ENCODE results near the gene FAM210A.

The FAM210A gene

GRCh38 chr18:13621886-13622619 is 104.3 kb downstream of the FAM210A start:
- H3K27me3 ChIP-seq (ENCODE audit: control insufficient read depth in 1 of 2, insufficient read depth in 2 of 2, low read length in 2 of 2), result no peaks in the 10 kb centered on the region
- no peaks in the 10 kb centered on the region for H3K4me1 ChIP-seq (ENCODE audit: control insufficient read depth, insufficient read depth, low read length)
- no peak overlapping the region for H3K4me3 ChIP-seq (ENCODE audit: low read length in 2 of 2)
- no peaks in the 10 kb centered on the region for H3K9me3 ChIP-seq (ENCODE audit: control insufficient read depth in 2 of 2, low read length in 2 of 2)
- peaks cover 5 to 8% of the 10 kb centered on the region in 2 donors for H3K36me3 ChIP-seq (ENCODE audit: control insufficient read depth in 2 of 2, insufficient read depth in 2 of 2, low read length in 2 of 2)
- H3K27ac ChIP-seq (ENCODE audit: low read length), result no peak overlapping the region
- no peak overlapping the region for H3K9ac ChIP-seq (ENCODE audit: low read length in 2 of 2)

DNA sequence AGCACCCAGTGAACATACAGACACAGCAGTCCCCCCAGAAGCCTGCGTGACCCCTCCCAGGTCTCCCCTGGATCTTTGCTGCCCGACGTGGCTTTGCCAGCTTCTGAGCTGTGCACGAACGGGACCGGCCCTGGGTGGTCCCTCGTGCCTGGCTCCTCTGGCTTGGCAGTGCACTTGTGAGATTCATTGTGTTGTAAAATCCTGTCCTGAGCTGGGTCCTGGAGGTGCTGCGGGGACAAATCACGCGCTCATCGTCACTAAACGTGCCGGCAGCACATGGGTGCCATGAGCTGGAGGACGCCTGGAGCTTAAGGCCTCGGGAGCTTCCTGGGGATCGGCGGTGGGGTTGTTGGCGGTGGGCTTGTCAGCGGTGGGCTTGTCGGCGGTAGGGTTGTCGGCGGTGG is 104.9 kb downstream of the FAM210A start:
- Histone ChIP-seq H3K4me1 (ENCODE audit: control insufficient read depth, insufficient read depth, low read length) (no peaks in the 10 kb centered on the region), H3K4me3 (ENCODE audit: low read length in 2 of 2) (no peak overlapping the region), H3K27me3 (ENCODE audit: control insufficient read depth in 1 of 2, insufficient read depth in 2 of 2, low read length in 2 of 2) (no peaks in the 10 kb centered on the region), H3K9ac (ENCODE audit: low read length in 2 of 2) (no peak overlapping the region), H3K36me3 (ENCODE audit: control insufficient read depth in 2 of 2, insufficient read depth in 2 of 2, low read length in 2 of 2) (peaks cover 5 to 8% of the 10 kb centered on the region in 2 donors), H3K9me3 (ENCODE audit: control insufficient read depth in 2 of 2, low read length in 2 of 2) (no peaks in the 10 kb centered on the region), H3K27ac (ENCODE audit: low read length) (no peak overlapping the region)

DNA sequence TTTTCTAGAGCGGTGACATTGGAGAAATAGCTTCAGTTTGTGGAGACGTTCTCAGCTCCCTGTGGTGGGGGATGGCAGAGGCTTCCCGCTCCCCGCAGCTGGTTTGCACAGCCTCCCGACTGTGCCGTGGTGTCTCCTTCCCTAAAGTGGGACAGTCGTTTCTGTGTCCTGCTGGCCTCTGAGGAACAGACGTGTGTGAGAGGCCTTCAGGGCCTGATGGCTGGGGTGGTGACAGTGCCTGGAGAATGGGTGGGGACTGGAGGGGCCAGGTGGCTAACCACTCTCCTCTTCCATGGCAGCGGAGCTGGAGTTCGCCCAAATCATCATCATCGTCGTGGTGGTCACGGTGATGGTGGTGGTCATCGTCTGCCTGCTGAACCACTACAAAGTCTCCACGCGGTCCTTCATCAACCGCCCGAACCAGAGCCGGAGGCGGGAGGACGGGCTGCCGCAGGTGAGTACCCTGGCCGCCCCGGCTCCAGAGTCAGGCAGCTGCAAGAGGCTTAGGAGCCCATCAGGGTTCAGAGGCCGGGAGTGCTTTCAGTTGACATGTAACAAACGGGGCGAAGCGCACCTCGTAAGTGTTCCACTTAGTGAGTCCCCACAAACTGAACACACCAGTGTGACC is 105.4 kb downstream of the FAM210A start:
- H3K4me1 ChIP-seq (ENCODE audit: control insufficient read depth, insufficient read depth, low read length), result no peaks in the 10 kb centered on the region
- H3K9me3 ChIP-seq (ENCODE audit: control insufficient read depth in 2 of 2, low read length in 2 of 2), result no peaks in the 10 kb centered on the region
- H3K9ac ChIP-seq (ENCODE audit: low read length in 2 of 2), result no peak overlapping the region
- no peak overlapping the region for H3K27ac ChIP-seq (ENCODE audit: low read length)
- peaks cover 5 to 8% of the 10 kb centered on the region in 2 donors for H3K36me3 ChIP-seq (ENCODE audit: control insufficient read depth in 2 of 2, insufficient read depth in 2 of 2, low read length in 2 of 2)
- no peaks in the 10 kb centered on the region for H3K27me3 ChIP-seq (ENCODE audit: control insufficient read depth in 1 of 2, insufficient read depth in 2 of 2, low read length in 2 of 2)
- H3K4me3 ChIP-seq (ENCODE audit: low read length in 2 of 2), result no peak overlapping the region

- peaks cover 4% of the 10 kb centered on the region for H3K4me1 ChIP-seq (ENCODE audit: control insufficient read depth, insufficient read depth, low read length)
- H3K36me3 ChIP-seq (ENCODE audit: control insufficient read depth in 2 of 2, insufficient read depth in 2 of 2, low read length in 2 of 2), result peaks cover 5 to 8% of the 10 kb centered on the region in 2 donors
- no peak overlapping the region for H3K9ac ChIP-seq (ENCODE audit: low read length in 2 of 2)
- no peak overlapping the region for H3K4me3 ChIP-seq (ENCODE audit: low read length in 2 of 2)
- no peaks in the 10 kb centered on the region for H3K9me3 ChIP-seq (ENCODE audit: control insufficient read depth in 2 of 2, low read length in 2 of 2)
- no peaks in the 10 kb centered on the region for H3K27me3 ChIP-seq (ENCODE audit: control insufficient read depth in 1 of 2, insufficient read depth in 2 of 2, low read length in 2 of 2)
- no peak overlapping the region for H3K27ac ChIP-seq (ENCODE audit: low read length)
These were observed 106.1 kb downstream of the FAM210A start for GRCh38 chr18:13620206-13620672.

DNA sequence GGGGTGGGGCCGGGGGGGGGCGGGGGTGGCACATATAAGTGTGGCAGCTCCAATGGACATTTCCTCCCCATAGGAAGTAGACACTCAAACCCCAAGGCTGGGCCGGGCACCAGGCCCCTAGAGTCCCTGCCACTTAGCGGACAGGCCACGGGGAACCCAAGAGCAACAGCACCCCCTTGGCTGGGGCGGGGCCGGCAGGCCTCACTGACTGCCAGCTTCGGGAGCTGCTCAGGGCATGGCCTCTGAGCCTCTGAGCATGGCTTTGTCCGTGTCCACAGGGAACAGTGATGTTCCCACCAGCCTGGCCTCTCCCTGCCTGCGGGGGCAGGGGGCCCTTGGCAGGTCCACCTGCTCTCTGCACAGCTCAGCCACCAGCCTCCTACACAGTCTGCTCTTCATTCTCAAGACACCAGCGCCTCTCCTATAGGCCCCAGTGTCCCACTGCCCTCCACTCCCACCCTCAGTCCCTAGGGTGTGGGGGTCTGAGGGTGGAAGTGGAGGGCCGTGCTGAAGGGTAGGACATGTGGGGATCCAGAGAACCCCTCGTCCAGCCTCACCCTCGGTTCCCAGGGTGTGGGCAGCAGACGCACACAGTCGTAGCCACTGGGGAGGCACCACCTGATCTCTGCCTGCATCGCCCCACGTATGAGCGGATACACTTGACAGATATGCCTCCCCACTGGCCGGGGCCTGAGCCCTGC is 106.7 kb downstream of the FAM210A start:
- peaks cover 5 to 8% of the 10 kb centered on the region in 2 donors for H3K36me3 ChIP-seq (ENCODE audit: control insufficient read depth in 2 of 2, insufficient read depth in 2 of 2, low read length in 2 of 2)
- peaks cover 7% of the 10 kb centered on the region for H3K4me1 ChIP-seq (ENCODE audit: control insufficient read depth, insufficient read depth, low read length)
- no peak overlapping the region for H3K4me3 ChIP-seq (ENCODE audit: low read length in 2 of 2)
- H3K27me3 ChIP-seq (ENCODE audit: control insufficient read depth in 1 of 2, insufficient read depth in 2 of 2, low read length in 2 of 2), result no peaks in the 10 kb centered on the region
- no peak overlapping the region for H3K9ac ChIP-seq (ENCODE audit: low read length in 2 of 2)
- H3K27ac ChIP-seq (ENCODE audit: low read length), result no peak overlapping the region
- no peaks in the 10 kb centered on the region for H3K9me3 ChIP-seq (ENCODE audit: control insufficient read depth in 2 of 2, low read length in 2 of 2)

GRCh38 chr18:13618760-13619438 is 107.5 kb downstream of the FAM210A start:
- Histone ChIP-seq H3K4me1 (ENCODE audit: control insufficient read depth, insufficient read depth, low read length) (peaks cover 9% of the 10 kb centered on the region), H3K9ac (ENCODE audit: low read length in 2 of 2) (no peak overlapping the region), H3K36me3 (ENCODE audit: control insufficient read depth in 2 of 2, insufficient read depth in 2 of 2, low read length in 2 of 2) (peaks cover 5 to 8% of the 10 kb centered on the region in 2 donors), H3K9me3 (ENCODE audit: control insufficient read depth in 2 of 2, low read length in 2 of 2) (no peaks in the 10 kb centered on the region), H3K27me3 (ENCODE audit: control insufficient read depth in 1 of 2, insufficient read depth in 2 of 2, low read length in 2 of 2) (no peaks in the 10 kb centered on the region), H3K4me3 (ENCODE audit: low read length in 2 of 2) (no peak overlapping the region), H3K27ac (ENCODE audit: low read length) (no peak overlapping the region)

DNA sequence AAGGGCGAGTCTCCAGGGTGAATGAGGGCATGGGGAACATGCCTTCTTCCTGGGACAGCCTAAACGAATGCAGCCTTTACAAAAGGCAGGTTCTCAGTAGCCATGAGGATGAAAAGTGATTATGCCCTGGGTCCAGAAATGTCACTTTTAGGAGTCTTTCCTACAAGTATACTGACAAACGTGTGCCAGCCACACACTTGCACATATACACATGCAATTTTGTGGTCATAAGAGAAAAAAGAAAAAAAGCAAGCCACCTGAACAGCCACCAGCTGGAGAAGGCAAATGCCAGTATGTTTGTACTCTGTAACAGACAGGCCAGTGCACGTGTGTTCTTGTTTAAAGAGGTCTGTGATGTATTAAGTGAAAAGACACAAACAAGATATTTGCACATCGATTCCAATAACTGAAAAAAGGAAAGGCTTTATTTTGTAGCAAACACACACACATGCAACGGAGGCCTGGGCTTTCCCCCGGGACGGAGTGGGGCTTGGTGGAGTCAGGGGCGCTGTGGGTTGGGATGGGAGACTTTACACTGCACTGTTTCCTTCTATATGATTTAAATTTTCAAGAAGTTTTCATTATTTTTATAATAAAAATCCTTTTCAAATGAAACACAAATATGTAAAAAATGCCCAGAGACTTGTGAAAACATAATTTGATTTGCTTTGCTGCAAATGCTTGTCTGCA is 108.4 kb downstream of the FAM210A start:
- H3K4me1 ChIP-seq (ENCODE audit: control insufficient read depth, insufficient read depth, low read length), result peaks cover 12% of the 10 kb centered on the region

DNA sequence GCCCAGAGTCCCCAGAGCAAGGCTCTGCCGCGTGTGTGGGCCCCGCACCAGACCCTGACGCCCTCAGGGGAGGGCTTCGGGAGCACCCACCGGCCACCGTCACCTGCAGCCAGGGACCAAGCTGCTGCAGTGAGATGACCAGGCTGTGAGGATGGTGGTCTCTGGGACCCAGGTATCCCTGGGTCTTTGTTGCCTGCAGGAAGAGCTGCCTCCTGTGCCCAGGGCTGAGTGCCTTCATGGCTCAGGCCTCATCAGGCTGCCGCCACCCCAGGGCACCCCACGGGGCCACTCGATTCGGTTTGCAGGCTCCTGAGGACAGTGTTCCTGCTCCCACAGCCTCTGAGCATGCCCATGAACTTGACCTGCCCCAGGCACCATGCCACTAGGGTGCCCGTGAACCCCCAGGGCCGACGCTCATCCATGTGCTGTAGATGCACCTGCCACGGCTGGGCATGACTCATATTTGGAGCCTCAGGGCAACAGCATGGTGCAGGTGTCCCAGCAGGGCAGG is 109.8 kb downstream of the FAM210A start:
- Histone ChIP-seq H3K36me3 (ENCODE audit: control insufficient read depth in 2 of 2, insufficient read depth in 2 of 2, low read length in 2 of 2) (peaks cover 0 to 2% of the 10 kb centered on the region in 2 donors), H3K27ac (ENCODE audit: low read length) (no peak overlapping the region), H3K9me3 (ENCODE audit: control insufficient read depth in 2 of 2, low read length in 2 of 2) (no peaks in the 10 kb centered on the region), H3K4me1 (ENCODE audit: control insufficient read depth, insufficient read depth, low read length) (peaks cover 26% of the 10 kb centered on the region), H3K27me3 (ENCODE audit: control insufficient read depth in 1 of 2, insufficient read depth in 2 of 2, low read length in 2 of 2) (no peaks in the 10 kb centered on the region), H3K4me3 (ENCODE audit: low read length in 2 of 2) (no peak overlapping the region), H3K9ac (ENCODE audit: low read length in 2 of 2) (no peak overlapping the region)

More for the DNA sequence above, 108.4 kb downstream of the FAM210A start:
- Histone ChIP-seq H3K27me3 (ENCODE audit: control insufficient read depth in 1 of 2, insufficient read depth in 2 of 2, low read length in 2 of 2) (no peaks in the 10 kb centered on the region), H3K9me3 (ENCODE audit: control insufficient read depth in 2 of 2, low read length in 2 of 2) (no peaks in the 10 kb centered on the region), H3K36me3 (ENCODE audit: control insufficient read depth in 2 of 2, insufficient read depth in 2 of 2, low read length in 2 of 2) (peaks cover 0 to 7% of the 10 kb centered on the region in 2 donors), H3K4me3 (ENCODE audit: low read length in 2 of 2) (no peak overlapping the region), H3K27ac (ENCODE audit: low read length) (no peak overlapping the region), H3K9ac (ENCODE audit: low read length in 2 of 2) (no peak overlapping the region)

DNA sequence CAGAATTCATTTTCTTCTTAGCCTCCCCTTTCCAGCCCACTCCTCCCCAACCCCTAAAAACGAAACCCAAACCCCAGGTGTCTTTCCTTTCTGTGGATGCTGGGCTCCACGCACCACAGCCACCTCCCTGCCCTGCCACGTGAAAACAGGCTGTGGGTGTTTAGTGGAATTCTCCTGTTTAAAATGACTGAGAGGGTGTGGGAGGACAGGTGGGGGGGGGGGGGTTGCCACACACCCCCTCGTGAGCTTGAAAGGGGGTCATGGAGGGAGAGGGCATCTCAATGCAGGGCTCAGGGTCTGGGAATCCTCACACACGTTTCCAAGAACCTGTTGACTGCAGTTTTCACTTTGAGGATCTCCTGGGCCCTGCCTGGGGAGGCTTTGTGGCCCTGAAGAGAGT is 110.3 kb downstream of the FAM210A start:
- no peak overlapping the region for H3K4me3 ChIP-seq (ENCODE audit: low read length in 2 of 2)
- H3K27me3 ChIP-seq (ENCODE audit: control insufficient read depth in 1 of 2, insufficient read depth in 2 of 2, low read length in 2 of 2), result no peaks in the 10 kb centered on the region
- no peaks in the 10 kb centered on the region for H3K9me3 ChIP-seq (ENCODE audit: control insufficient read depth in 2 of 2, low read length in 2 of 2)
- H3K36me3 ChIP-seq (ENCODE audit: control insufficient read depth in 2 of 2, insufficient read depth in 2 of 2, low read length in 2 of 2), result no peaks in the 10 kb centered on the region
- peaks cover 31% of the 10 kb centered on the region for H3K4me1 ChIP-seq (ENCODE audit: control insufficient read depth, insufficient read depth, low read length)
- H3K27ac ChIP-seq (ENCODE audit: low read length), result no peak overlapping the region
- no peak overlapping the region for H3K9ac ChIP-seq (ENCODE audit: low read length in 2 of 2)

DNA sequence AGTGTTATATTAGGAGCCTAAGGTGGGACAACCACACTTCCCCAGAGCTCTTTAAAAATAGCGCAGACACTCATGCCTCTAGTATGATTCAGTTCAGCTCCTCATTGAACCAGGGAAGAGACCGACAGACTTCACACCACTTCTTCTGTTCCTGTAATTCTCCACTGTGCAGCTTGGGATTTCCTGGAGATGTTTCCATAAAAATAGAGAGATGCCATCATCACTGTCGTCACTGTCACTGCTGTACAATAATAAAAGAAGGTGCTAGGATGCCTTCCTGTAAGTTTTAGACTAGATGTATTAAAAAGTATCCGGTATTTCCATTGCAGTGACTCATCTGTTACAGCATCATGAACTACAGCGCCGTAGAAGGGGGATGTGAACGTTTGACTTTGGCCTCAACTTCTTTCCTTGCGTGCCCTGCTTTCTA is 110.9 kb downstream of the FAM210A start:
- peaks cover 32% of the 10 kb centered on the region for H3K4me1 ChIP-seq (ENCODE audit: control insufficient read depth, insufficient read depth, low read length)
- H3K9me3 ChIP-seq (ENCODE audit: control insufficient read depth in 2 of 2, low read length in 2 of 2), result no peaks in the 10 kb centered on the region
- H3K9ac ChIP-seq (ENCODE audit: low read length in 2 of 2), result no peak overlapping the region
- H3K27ac ChIP-seq (ENCODE audit: low read length), result no peak overlapping the region
- H3K36me3 ChIP-seq (ENCODE audit: control insufficient read depth in 2 of 2, insufficient read depth in 2 of 2, low read length in 2 of 2), result no peaks in the 10 kb centered on the region
- H3K4me3 ChIP-seq (ENCODE audit: low read length in 2 of 2), result no peak overlapping the region
- no peaks in the 10 kb centered on the region for H3K27me3 ChIP-seq (ENCODE audit: control insufficient read depth in 1 of 2, insufficient read depth in 2 of 2, low read length in 2 of 2)

Data from stomach smooth muscle (tissue), 2 donors.